Esophagus muscularis mucosa (tissue), 4 donors: ENCODE results near the gene SOCS7. TPM values are rescaled to one million over a fixed set of nuclear protein-coding genes. Genes with fewer than 3 reads are reported as not detected.

Experiments
- DNase-seq: peaks from one replicate; pipeline ENCODE4 v3.0.0-alpha.2; 2017; ENCODE audit errors: extremely low spot score
- H3K27ac ChIP-seq, 4 donors: fragments of 200-600 bp; sonication (generic); replicated peaks in 1 of 4; 1 replicate in 3 of 4; 2 replicates in 1 of 4; pipeline ENCODE4 v1.5.1; 2016 to 2019; ENCODE audit warnings: mild to moderate bottlenecking in 1 of 4
- H3K27me3 ChIP-seq, 4 donors: fragments of 200-600 bp; sonication (generic); one replicate each; pipeline versions ENCODE4 v1.5.1 to v1.6.0; 2016 to 2019
- H3K36me3 ChIP-seq, 4 donors: fragments of 200-600 bp; sonication (generic); one replicate each; pipeline ENCODE4 v1.5.1; 2016 to 2019
- H3K4me1 ChIP-seq, 4 donors: fragments of 200-600 bp; sonication (generic); one replicate each; pipeline ENCODE4 v1.5.1; 2016 to 2019
- H3K4me3 ChIP-seq, 4 donors: fragments of 200-600 bp; sonication (generic); 1 replicate in 2 of 4; 2 replicates in 2 of 4; pipeline ENCODE4 v1.5.1; 2016 to 2019; ENCODE audit warnings: mild to moderate bottlenecking in 4 of 4, moderate library complexity in 1 of 4
- H3K9me3 ChIP-seq, 4 donors: fragments of 200-600 bp; sonication (generic); 1 replicate in 3 of 4; 2 replicates in 1 of 4; pipeline ENCODE4 v1.5.1; 2016 to 2019
- CTCF ChIP-seq, 3 experiments: fragments of 200-600 bp in 2 of 3; fragments of 450-650 bp in 1 of 3; sonication (generic) in 2 of 3; IDR thresholded peaks; one replicate each; pipeline ENCODE4 v1.5.1; 2017 to 2019; ENCODE audit warnings: antibody characterized with exemption in 3 of 3, mild to moderate bottlenecking in 2 of 3, moderate library complexity in 1 of 3
- EP300 ChIP-seq: sonication (generic); formaldehyde crosslinking; IDR thresholded peaks from one replicate; pipeline ENCODE4 v1.6.1; 2017; ENCODE audit warnings: antibody characterized with exemption
- POLR2A ChIP-seq: fragments of 450-650 bp; IDR thresholded peaks from one replicate; pipeline ENCODE4 v1.6.1; 2017; ENCODE audit warnings: antibody characterized with exemption, moderate library complexity, mild to moderate bottlenecking, low read depth
- POLR2AphosphoS5 ChIP-seq, 2 donors: sonication (generic); formaldehyde crosslinking; IDR thresholded peaks; one replicate each; pipeline ENCODE4 v1.6.1; 2017; ENCODE audit warnings: antibody characterized with exemption in 2 of 2
- WGBS: methylation state at CpG from one replicate; pipeline ENCODE4 v1.1.5; 2018; 5-methylcytosine and 5-hydroxymethylcytosine counted together
- intact Hi-C: fragments of 100-400 bp; cut with DNase I; formaldehyde crosslinking; loops from one replicate; pipeline ENCODE4 v1.15.1; 2023
- total RNA-seq, 4 donors: library from RNA; depleted of rRNA; stranded (reverse); fragments of >200 nt; gene quantifications; one replicate each; pipeline versions ENCODE4 v1.1.0 to v1.2.1, GENCODE V29; 2016

SOCS7 gene
- total RNA-seq, 4 donors from 2014 or later: 11.2 to 18.9 (median 13.5) TPM

DNA sequence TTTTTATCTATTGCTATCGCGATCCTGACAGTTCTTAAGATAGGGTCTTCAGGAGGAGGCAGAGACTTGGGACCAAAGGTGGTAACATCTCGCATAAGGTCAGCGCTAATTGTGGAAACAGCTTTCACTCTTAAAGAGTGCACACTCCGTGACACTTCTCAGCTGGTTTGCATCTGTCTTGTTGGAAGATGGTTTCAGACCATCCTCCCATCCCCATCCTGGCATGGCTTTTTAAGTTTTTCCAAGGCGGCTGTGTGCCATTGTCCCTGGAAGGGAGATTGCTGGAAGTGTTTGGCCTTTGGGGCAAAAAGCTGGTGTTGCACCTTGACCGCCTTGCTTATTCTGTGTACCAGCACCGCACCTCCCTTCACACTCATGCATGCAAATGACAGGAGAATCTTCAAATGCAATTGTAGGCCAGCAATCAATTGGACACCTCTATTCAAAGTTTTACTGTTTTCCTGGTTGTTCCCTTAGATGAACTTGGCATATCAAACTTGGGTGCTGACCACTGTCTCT lies 1.5 kb downstream of the SOCS7 start:
- peak overlapping the region; percentile 84 to 99 (median 98) for H3K4me3 ChIP-seq
- H3K9me3 ChIP-seq: no peaks in the 10 kb centered on the region
- 12% methylated on average over 8 of the region's 8 CpGs for WGBS
- no peaks in the 10 kb centered on the region for H3K27me3 ChIP-seq
- intact Hi-C loops: loop anchor here (10.0 kb wide), 1 partner anchor 142 kb away; no protein-coding TSS in a partner anchor
- peaks cover 38 to 63% (median 59%) of the 10 kb centered on the region in 4 donors for H3K4me1 ChIP-seq
- H3K27ac ChIP-seq: peak overlapping the region; percentile 91 to 95 (median 94)
- TF ChIP-seq CTCF (IDR thresholded peaks at IDR 0.05) (no peak), EP300 (no peak), POLR2A (no peak), POLR2AphosphoS5 (IDR thresholded peaks at IDR 0.05) (no peak)
- no peaks in the 10 kb centered on the region for H3K36me3 ChIP-seq
- DNase-seq: no peak

- Histone ChIP-seq H3K27ac (peak overlapping the region in 1 of 4 donors; percentile 95), H3K4me3 (peak overlapping the region; percentile 84 to 99 (median 98)), H3K36me3 (no peaks in the 10 kb centered on the region), H3K27me3 (no peaks in the 10 kb centered on the region), H3K4me1 (peaks cover 42 to 69% (median 64%) of the 10 kb centered on the region in 4 donors), H3K9me3 (no peaks in the 10 kb centered on the region)
- WGBS: 72% methylated on average over 13 of the region's 13 CpGs
- TF ChIP-seq CTCF (IDR thresholded peaks at IDR 0.05) (no peak), POLR2AphosphoS5 (IDR thresholded peaks at IDR 0.05) (no peak), EP300 (no peak), POLR2A (no peak)
- intact Hi-C loops: loop anchor here (10.0 kb wide), 1 partner anchor 141 kb away; no protein-coding TSS in a partner anchor
- no peak for DNase-seq
These were observed 2.0 kb downstream of the SOCS7 start for GRCh38 chr17:38353668-38354067.

DNA sequence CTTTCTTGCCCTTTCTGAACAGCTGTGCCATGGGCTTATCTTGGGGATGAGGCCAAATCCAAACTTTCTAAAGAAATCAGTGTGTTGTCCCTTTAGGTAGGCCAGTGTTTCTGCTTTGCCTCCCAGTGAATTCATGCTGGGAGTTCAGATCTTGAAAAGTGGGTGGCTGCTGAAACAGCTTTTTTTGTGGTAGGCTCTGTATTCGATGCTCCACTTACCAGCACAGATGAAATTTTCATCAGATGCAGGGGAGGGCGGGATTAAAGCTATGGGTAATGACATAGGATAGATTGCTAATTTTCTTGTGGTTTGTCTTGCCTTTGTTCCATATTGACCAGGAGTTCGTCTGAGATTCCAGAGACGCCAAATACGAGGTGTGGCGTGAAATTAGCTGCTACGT lies 2.8 kb downstream of the SOCS7 start:
- Histone ChIP-seq H3K9me3 (no peaks in the 10 kb centered on the region), H3K4me1 (peaks cover 48 to 72% (median 71%) of the 10 kb centered on the region in 4 donors), H3K27ac (no peak overlapping the region), H3K4me3 (no peak overlapping the region), H3K27me3 (no peaks in the 10 kb centered on the region), H3K36me3 (no peaks in the 10 kb centered on the region)
- intact Hi-C loops: loop anchor here (10.0 kb wide), 1 partner anchor 140 kb away; no protein-coding TSS in a partner anchor
- DNase-seq: no peak
- WGBS: 86% methylated on average over 7 of the region's 7 CpGs
- TF ChIP-seq CTCF (IDR thresholded peaks at IDR 0.05) (no peak), EP300 (no peak), POLR2A (no peak), POLR2AphosphoS5 (IDR thresholded peaks at IDR 0.05) (no peak)

DNA sequence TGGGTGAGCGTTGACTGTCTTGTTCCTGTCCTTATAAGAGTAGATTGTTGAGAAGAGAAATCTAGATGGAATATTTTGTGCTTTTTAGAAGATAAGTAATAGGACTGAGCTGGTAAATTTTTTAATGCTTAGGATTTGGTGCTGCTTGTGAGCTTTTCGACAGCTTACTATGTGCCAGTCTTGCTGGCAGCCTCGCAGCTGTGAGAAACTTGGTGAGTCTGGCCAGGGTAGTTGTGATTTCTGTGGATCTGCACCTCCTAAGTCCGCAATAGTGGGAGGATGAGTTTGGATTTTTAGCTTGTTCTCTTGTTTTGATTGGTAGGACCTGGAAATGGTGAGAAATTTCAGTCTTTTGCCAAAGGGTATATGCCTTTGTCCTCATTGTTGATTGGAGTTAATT lies 3.6 kb downstream of the SOCS7 start:
- no peak overlapping the region for H3K27ac ChIP-seq
- DNase-seq: no peak
- WGBS: 85% methylated on average over 4 of the region's 4 CpGs
- H3K27me3 ChIP-seq: no peaks in the 10 kb centered on the region
- peaks cover 48 to 73% (median 71%) of the 10 kb centered on the region in 4 donors for H3K4me1 ChIP-seq
- intact Hi-C loops: loop anchor here (10.0 kb wide), 1 partner anchor 140 kb away; no protein-coding TSS in a partner anchor
- TF ChIP-seq EP300: no peak
- no peak for TF ChIP-seq POLR2A
- no peak for TF ChIP-seq CTCF (IDR thresholded peaks at IDR 0.05)
- no peak for TF ChIP-seq POLR2AphosphoS5 (IDR thresholded peaks at IDR 0.05)
- no peak overlapping the region for H3K4me3 ChIP-seq
- no peaks in the 10 kb centered on the region for H3K36me3 ChIP-seq
- H3K9me3 ChIP-seq: no peaks in the 10 kb centered on the region
